ENCODE measurements around the gene ANKRD40.

Gene ANKRD40

GRCh38 chr17:50645748-50646682 lies 61.7 kb downstream of the ANKRD40 start:
- Mint-ChIP-seq H3K4me1 (peaks cover 17% of the 10 kb centered on the region), H3K4me3 (no peak overlapping the region), H3K36me3 (ENCODE audit: low read depth) (no peaks in the 10 kb centered on the region), H3K9me3 (peaks cover 4% of the 10 kb centered on the region), H3K27ac (no peak overlapping the region), H3K27me3 (ENCODE audit: low read depth, poor library complexity) (peaks cover 31% of the 10 kb centered on the region)
- no peak for TF ChIP-seq CTCF (IDR thresholded peaks at IDR 0.05)
- DNase-seq, result no peak

Measured in nephron progenitor cell (in vitro differentiated cells).